Activated CD8-positive, alpha-beta memory T cell treated with anti-CD3 and anti-CD28 coated beads for 48 hours (primary cell): Measurements from ENCODE around the gene SEC14L5.
"Not testable (repeated sequence)": the region's sequence is repeated elsewhere in the genome, so short reads cannot be mapped to it uniquely, and the experiment has no call there.

ENCODE experiments used
- DNase-seq, 3 experiments: peaks; one replicate each; pipeline ENCODE4 v3.0.0-alpha.2; 2020; ENCODE audit warnings: low read depth in 2 of 3, low spot score in 2 of 3

Gene SEC14L5

DNA sequence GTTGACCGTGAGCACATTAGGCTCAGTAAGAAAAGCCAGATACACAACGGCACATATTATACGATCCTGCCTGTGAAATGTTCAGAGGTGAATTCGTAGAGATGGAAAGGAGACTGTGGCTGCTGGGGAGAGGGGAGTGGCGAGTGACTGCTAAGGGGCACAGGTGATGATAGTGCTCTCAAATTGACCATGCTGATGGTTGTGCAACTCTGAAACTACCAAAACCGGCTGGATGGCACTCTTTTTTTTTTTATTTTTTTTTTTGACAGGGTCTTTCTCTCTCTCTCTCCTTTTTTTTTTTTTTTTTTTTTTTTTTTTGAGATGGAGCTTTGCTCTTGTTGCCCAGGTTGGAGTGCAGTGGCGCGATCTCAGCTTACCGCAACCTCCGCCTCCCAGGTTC lies 8.1 kb upstream of the SEC14L5 start:
- no peak for DNase-seq

DNA sequence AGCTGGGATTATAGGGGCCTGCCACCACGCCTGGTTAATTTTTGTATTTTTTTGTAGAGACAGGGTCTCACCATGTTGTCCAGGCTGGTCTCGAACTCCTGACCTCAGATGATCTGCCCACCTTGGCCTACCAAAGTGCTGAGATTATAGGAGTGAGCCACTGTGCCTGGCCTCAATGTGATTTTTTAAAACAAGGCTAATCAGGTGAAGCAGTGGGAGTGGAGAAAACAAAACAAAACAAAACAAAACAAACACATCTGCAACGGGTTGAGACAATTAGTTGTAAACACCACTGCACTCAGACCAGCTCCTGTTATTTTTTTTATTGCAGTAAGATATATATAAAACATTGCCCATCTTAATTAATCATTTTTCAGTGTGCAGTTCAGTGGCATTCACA lies 6.5 kb upstream of the SEC14L5 start:
- not testable (repeated sequence) for DNase-seq

DNA sequence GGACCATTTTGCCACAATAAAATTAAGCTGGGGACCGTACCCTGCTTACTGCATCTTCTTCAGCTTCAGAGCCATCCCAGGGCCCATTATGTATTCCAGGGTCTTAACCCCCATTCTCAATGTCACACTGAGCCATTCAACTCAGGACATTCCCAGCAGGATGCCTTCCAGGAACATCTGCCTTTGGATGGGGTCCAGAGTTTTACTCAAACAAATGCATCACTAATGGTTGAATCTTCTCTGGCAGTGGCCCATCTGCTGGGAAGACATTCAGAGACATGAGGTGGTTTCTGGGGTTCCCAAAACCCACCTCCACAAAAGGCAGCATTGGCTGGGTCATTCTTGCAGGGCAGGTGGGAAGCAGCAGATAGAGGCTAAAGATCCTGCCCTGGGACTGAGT lies 3.4 kb upstream of the SEC14L5 start:
- no peak for DNase-seq

DNA sequence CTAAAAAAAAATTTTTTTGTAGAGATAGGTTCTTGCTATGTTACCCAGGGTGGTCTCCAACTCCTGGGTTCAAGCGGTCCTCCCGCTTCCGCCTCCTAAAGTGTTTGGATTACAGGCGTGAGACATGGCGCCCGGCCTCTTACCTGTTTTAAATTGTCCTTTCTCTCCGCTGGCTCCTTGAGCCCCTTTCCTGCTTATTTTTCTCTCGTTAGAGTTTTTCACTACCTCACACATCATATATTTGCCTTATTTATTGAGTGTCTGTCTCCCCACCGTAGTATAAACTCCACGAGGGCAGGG lies 760 bp upstream of the SEC14L5 start:
- no peak for DNase-seq

DNA sequence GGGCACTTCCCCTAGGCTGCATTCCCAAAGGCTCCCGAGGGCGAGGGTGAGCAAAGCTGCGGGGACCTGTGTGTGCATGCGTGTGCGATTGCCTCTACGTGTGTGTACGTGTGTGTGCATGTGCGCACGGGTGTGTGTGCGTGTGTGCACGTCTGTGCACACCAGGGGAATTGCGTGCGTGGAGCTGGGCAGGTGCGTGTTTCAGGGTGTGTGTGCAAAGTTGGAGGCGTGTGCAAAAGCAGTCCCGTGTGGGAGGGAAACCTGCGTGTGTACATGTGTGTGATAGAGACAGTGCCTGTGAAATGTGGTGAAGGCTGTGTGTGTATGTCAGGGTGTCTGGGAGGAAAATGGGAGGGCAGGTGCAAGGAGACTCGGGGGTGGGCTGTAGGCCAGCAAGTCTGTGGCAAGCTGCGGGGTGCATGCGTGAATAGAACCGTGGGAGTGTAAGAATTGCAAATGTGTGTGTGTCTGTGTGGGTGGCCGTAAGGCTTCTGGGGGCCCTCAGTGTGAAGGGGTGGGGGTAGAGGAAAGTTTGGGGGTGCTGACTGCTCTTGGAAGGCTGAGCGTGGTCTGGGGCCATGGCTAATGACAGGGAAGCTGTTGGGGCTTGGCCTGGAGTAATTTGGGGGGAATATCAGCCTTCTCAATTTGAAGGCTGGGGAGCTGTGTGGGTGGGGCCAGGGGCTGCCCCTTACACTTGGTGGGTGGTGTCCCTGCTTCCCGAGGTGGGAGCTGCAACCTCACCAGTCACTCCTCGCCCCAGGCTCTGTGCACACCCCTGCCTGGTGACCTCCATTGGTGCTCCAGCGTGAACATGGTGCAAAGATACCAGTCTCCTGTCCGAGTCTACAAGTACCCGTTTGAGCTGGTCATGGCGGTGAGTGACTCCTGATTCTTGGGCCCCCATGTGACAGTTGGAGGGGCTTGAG lies 644 bp downstream of the SEC14L5 start:
- no peak for DNase-seq

DNA sequence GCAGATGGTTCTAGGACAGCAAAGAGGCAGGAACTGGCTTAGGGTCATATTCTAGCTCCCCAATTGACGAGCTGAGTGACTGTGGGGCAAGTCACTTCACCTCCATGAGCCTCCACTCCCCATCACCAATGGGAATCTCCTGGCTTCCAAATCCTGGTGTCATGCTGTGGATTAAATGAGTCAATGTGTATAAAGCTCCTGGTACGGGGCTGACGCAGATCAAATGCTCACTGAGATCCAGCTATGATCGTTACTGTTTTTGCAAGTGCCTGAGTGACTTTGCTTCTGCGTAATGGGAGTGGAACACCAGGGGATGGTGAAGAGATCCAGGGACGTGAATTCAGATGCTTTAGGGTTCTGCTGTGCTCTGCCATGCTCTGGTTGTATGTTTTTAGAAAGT lies 2.4 kb downstream of the SEC14L5 start:
- DNase-seq, result no peak

DNA sequence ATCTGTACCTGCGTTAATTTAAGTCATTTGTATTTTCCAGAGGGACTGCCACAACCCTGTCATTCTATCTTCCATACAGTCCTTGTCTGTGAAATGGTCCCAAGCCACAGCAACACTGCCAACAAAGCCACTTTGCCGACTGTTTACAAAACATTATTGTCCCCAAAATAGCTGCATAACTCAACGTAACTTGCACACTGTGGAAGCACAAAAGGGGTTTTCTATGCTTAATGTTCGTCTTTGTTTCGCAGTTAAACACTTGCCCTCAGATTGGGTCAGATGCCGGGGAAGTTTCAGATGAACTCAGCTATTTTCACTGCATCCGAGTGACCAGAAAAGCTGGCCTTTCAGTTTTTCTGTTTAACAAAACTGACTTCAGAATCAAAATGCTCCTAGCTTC lies 4.6 kb downstream of the SEC14L5 start:
- DNase-seq, result no peak

DNA sequence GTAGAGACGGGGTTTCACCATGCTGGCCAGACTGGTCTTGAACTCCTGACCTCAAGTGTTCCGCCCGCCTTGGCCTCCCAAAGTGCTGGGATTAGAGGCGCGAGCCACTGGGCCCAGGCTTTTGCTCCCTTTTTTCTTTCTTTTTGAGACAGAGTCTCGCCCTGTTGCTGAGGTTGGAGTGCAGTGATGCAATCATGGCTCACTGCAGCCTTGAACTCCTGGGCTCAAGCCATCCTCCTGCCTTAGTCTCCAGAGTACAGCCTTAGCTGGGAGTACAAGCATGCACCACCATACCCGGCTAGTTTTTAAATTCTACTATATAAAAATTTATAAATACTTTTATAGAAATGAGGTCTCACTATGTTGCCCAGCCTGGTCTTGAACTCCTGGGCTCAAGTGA lies 5.4 kb downstream of the SEC14L5 start:
- not testable (repeated sequence) for DNase-seq

DNA sequence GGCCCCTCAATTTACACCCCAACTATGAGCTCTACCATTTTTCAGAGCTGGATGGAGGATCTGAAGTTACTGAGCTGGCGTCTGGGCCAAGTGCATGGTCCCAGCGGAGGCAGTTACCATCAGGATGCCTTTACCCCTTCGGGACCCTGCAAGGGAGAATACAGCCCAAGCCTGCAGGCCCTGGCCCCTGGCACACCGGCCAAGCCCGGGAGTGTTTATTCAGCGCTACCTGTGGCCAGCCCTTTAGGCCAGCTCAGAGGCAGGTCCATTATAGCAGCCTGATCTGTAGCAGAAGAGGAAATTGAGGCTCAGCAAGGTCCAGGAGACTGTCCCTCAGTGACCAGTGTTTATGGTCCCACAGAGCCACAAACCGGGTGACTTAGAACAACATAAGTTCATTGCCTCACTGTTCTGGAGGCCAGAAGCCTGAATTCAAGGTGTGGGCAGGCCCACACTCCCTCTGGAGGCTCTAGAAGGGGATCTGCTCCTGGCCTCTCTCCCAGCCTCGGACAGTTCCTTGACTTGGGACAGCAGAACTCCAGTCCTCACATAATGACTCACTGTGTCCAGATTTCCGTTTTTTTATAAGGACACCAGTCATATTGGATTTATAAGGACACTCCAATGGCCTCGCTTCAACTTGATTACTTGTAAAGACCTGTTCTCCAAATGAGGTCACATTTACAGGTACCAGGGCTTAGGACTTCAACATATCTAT lies 8.8 kb downstream of the SEC14L5 start:
- DNase-seq, result no peak

DNA sequence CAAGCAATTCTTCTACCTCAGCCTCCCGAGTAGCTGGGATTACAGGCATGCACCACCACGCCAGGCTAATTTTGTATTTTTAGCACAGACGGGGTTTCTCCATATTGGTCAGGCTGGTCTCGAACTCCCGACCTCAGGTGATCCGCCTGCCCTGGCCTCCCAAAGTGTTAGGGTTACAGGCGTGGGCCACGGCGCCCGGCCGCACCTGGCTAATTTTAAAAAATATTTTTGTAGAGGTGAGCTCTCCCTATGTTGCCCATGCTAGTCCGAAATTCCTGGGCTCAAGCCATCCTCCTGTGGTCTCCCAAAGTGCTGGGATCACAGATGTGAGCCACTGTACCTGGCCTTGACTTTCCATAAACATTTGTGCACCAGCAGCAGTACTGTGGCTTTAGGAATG lies 10.1 kb downstream of the SEC14L5 start:
- DNase-seq, result not testable (repeated sequence)

DNA sequence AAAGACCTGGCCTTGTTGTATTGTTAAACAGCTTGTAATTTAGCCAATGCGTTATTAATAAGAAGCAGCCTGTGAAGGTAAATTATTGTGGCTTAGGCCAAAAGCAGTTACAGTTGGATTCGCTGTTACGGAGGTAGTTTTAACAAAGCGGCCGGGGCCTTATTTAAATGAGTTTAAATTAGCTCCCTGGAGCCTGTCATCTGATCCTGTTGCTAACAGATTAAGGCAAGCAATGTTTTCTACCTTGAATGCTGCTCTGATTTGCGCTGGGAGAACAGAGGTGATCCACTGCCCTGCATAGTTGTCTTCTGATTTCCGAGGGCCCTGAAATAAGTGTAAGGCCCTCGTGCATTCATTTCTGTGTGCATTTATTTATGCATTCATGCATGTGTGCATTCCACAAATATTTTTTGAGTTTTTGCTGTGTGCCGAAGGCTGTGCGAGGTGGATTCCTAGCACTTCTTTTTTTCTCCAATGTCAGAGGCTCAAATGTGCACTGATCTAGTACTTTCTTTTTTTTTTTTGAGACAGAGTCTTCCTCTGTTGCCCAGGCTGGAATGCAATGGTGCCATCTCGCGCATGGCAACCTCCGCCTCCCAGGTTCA lies 10.9 kb downstream of the SEC14L5 start:
- no peak for DNase-seq

DNA sequence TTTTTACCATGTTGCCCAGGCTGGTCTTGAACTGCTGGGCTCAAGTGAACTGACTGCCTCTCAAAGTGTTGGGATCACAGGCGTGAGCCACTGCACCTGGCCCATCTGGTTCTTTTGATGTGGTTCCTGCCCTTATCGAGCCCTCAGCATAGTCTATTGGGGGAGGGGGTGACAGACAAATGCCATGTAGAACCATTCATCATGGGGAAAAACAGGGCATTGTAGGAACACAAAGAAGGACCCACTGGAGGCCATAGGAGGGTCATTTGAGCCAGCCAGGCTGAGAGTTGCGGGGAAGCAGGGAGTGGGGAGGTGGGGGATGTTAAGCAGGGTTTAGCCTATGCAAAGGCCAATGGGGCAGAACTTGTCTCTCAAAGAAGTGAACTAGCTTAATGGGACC lies 11.9 kb downstream of the SEC14L5 start:
- DNase-seq, result no peak

DNA sequence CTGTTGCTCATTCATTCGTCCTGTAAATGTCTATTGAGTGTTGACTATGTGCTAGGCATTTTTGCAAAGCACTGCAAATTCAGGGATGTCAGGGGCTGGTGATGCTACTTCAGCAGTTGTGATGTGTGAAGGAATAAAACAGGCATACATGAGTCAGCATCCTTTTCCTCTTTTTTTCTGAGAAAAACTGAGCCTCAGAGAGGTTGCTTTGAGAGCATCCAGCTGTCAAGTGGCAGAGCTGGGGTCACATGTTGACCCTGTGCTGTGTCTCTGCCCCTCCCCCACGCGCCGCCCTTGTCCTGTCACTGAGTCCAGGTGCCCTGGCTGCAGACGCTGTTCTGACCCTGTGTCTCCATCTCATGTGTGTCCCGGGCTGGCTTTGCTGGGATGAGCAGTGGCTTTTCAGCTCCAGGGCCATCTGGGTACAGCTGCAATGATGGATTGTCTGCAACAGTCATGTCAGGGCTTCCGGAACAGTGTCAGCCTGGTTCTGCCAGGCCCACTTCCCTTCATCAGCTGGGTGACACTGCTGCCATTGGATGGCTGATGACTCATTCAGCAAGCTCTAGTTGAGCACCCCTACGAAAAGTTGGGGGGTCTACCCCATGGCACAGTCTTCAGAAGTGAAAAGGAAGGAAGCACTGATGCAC lies 14.9 kb downstream of the SEC14L5 start:
- no peak for DNase-seq

DNA sequence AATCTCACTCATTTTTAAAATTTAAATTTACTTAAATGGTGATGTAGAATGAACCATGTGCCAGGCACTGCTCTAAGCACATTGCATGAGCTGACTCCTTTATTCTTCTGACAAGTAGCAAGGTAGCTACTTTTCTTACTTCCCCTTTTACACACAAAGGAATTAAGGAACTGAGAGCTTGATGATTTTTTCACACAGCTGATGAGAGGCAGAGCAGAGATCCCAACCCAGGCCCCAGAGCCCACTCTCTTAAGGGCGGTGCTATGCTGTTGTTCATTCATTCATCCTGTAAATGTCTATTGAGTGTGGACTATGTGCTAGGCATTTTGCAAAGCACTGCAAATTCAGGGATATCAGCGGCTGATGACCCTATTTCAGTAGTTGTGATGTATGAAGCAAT lies 17.9 kb downstream of the SEC14L5 start:
- DNase-seq, result no peak

DNA sequence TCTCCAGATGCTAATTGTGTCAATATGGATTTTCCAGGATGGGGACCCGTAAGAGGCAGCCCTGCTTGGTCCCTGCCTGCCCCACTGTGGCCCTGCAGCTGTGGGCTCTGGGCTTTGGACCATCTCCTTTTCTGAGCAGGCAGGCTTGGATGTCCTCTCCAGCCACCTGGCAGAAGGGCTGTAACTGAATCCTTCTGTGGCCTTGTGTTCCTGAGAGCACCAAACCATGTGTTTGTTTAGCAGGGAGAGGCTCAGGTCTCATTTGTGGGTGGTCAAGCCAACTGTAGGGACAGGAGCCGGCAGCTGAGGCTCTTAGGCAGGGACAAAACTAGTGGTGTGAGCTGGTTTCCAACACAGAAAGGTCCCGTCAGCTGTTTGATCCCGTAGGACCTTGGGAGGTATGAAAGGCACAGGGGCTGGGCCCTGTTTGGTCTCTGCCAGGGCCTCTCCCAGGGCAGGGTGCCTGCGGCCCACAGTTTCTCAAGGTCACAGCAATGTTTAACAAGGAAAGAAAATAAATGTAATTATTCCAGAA lies 18.5 kb downstream of the SEC14L5 start:
- DNase-seq, result no peak

DNA sequence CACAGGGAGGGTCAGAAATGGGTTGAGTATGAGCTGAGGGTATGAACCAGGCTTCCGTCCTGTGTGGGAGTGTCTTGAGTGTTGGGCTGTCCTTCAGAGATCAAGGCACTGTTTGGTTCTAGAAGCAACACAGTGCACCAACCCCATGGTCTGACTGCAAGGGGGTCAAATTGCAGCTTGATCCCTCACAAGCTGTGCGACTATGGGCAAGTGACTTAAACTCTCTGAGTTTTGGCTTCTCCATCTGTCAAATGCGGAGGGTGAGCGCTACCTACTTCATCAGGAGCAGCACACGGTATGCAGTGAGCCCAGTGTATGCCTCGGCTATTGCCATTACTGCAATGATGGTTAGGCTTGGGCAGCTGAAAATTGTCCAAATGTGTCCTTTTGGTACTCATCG lies 21.0 kb downstream of the SEC14L5 start:
- DNase-seq, result no peak

DNA sequence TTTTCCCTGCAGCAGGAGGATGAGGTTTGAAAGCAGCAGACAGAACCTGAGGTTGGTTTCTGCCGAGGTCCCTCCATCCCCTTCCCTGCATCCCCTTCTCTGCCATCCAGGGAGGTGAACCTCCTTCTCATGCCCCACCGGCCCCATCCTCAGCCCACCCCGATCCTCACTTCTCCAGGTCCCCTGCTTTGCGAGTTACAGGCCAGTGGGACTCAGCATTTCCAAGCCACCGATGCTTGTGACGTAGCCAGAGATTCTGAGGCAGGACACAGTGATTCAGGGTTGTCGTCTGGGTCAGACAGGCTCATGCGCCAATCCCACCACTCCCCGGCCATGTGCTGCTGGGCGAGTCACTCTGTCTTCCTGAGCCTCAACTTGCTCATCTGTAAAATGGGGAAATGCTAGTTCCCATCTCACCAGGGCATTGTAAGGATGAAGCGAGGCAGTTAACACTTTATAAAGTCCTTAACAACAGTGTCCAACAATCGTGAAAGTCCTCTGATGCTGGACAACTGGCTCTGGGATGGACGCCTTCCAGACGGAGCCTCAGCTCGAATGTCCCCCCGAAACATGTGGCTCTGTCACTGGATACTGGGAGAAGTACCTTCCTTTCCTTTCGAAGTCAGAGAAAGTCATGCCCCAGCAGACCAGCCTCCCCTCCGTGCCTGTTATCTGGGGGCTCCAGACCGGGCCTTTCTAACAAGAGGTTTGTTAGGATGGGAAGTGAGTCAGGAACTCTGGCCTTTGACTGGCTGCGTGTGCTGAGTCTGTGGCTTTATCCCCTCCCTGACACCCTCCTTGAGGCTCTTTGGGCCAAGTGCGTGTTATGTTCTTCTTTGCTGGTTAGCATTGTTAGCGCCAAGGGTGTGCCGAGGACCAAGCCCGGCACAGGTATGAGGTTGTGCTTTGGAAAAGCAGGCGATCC lies 21.9 kb downstream of the SEC14L5 start:
- no peak for DNase-seq

DNA sequence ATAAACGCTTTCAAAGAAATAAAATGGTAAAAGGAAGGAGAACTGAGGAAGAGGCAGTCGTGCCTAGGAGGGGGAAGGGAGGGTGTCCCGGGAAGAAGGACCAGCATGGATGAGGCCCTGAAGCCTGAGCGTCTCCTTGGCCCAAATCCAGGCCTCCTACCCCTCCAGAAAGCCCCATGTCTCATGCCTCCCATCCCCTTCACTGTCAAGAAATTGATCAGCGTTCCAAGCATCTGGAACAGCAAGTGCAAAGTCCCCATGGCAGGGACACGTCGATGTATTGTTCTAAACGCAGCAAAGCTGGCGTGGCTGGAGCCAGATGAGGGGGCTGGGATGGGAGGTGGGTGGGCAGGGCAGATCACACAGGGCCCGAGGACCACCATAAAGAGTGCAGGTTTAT lies 22.6 kb downstream of the SEC14L5 start:
- DNase-seq, result no peak

DNA sequence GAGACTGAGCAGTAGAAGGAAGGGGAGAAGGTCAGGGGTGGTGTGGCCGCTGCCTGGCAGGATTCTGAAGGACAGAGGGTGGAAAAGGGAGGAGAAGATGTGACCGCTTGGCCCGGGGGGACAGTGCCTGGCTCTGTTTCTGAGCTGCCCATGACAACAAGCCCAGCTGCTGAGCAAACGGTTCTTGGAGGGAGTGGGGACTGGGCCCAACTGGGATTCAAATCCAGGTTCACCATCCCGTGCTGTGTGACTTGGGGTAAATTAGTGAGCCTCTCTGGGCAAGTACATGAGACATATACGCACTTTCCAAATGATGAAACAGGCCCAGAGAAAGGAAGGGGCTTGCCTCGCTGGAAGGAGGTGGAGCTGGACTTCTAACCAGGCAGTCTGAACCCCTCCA lies 23.3 kb downstream of the SEC14L5 start:
- DNase-seq, result no peak

DNA sequence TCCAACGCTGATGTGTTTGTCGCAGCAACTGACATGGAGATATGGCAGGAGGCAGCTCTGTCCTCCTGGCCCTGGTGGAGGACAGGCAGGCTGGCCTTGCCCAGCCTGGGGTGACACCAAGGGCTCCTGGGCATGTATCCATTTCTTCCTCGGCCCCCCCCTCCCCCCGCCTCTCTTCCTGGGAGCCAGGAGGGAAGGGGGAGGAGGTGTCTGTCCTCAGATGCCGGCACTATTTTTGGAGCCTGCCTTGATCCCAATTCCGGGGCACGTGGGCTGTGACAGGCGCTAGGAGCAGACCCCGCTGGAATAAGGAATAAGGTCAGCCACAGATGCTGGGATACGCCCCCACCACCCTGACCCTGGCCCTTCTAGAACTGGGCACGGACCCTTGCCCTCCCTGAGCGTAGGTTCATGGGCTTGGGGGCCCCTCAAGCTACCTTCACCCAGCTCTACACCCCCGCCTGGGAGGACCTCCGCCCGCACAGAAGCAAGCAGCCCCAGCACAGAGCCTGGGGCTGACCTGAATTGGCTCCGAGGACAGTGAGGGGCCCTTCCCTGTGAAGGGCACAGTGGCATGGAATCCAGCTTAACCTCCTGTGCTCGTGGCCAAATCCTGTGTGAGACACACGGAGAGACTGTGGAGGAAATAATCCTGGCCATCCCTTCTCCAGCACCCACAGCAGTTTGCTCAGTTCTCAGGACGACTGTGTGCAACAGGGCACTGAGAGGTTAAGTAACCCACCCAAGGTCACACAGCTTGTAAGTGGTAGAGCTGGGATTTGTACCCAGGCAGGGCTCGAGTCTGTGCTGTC lies 24.1 kb downstream of the SEC14L5 start:
- no peak for DNase-seq
